Middle frontal gyrus (tissue), 1 donor: Measurements from ENCODE around the gene RCVRN.

ENCODE experiments used
- DNase-seq: peaks from one replicate; pipeline ENCODE4 v3.0.0-alpha.2; 2015; ENCODE audit warnings: low spot score; ENCODE audit errors: extremely low spot score

The RCVRN gene

DNA sequence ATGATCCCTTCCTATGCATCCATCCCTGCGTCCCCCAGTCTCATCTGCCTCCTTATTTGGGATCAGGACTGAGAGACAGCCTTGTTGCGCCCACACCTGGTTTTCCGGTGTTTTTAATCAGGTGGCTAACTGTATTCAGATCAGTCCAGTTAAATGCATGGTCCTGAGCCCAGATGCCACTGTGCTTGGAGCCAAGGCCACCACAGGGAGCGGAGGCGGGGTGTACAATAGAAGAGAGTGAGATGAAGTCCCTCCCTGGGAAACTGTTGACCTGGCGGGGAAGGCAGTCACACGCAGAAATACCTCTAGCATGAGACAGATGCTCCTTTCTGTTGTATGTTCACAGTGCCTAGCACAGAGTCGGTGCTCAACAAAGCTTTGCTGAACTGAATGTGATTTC lies 6.3 kb downstream of the RCVRN start:
- DNase-seq = no peak

DNA sequence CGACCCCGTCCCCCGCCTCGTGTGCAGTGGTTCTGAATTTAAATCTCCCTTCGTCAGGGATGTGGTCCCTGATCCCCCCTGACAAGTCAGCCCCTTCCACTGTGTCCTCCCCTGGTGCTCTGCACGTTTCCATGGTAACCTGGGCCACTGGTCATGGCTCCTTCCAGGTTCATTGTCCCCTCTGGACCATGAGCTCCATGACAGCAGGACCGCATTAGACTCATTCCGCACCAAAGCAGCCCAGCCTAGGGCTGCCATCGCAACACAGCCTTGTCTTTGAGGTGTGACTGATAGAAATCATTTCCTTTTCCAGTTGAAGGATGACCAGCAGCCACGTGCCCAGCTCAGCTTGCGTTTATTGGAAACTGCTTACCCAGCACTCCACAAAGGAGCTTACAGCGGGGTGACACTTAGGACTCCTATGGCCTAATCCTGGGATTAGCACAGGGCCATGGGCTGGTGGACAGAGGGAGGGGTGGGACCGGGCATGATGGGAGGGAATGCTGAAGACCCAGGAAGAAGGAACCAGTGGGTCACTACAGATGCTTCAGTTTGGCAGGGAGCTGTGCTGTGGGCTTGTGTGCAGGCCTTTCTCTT lies 7.6 kb downstream of the RCVRN start:
- no peak for DNase-seq

DNA sequence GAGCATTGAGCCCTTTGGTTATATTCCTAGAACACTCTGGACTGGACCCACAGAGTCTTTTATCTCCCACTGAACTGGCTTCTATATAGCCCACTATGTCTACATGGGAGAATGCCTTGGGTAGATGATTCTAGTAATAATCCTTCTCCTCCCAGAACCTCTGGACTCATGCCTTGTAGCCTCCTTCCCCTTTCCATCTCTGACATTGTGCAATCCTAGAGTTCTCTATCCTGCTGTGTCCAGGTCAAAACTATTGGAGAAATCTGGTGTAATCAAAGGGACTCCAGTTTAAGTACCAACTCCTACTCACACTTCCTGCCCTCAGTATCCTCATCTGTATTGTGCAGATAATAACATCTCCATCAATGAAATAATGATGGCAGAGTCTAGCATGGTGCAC lies 9.1 kb downstream of the RCVRN start:
- DNase-seq = no peak

DNA sequence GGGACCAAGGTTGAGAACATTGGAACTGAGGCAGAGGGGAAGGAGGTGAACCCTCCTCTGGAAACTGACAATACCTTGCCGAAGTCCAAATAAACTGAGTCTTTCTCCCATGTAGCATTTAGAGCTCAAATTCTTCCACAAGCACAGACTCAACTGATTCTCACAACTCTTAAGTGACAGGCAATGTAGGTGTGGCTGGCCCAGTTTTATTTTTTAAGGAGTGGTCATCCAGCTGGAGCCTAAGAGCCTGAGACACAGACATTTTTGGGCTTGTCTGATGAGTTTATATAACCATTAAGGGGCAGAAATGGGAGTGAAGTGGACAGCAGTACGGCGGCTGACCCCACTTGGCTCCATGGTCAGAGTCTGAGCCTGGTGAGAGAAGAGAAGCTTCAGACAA lies 10.8 kb downstream of the RCVRN start:
- DNase-seq = no peak

DNA sequence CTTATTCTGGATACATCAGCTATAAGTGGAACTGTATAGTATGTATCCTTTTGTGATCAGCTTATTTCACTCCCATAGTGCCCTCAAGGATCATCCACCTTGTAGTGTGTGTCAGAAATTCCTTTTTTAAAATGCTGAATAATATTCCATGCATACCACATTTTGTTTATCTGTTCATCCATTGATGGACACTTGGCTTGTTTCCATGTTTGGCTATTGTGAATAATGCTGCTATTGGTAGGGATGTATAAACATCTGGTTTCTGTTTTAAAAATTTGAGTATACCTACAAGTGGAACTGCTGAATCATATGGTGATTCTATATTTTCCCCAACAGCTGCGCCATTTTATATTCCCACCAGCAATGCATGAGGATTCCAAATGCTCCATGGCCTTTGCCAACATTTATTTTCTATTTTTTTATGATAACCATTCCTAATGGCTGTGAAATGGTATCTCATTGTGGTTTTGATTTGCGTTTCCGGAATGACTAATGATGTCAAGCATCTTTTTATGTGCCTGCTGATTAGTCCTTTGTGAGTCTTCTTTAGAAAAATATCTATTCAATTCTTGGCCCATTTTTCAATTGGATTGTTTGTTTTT lies 11.6 kb downstream of the RCVRN start:
- no peak for DNase-seq

DNA sequence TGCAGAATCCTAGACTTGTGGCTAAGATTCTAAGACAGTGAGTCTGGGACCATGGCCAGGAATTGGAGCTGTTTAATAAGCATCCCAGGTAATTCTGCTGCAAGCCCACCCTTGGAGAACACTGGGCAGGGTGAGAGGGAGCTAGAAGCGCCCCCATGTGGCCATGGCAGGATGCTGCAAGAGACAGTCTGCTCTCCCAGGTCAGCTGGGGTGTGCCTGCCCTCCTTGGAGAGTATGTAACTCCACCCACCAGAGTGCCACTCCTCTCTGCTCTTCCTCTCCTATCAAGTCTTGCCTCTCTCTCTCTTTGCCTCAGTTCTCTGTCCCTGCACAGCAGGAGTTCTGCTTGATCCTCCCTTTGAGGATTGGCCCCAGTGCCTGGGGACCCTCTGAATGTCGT lies 14.9 kb downstream of the RCVRN start:
- DNase-seq = no peak

DNA sequence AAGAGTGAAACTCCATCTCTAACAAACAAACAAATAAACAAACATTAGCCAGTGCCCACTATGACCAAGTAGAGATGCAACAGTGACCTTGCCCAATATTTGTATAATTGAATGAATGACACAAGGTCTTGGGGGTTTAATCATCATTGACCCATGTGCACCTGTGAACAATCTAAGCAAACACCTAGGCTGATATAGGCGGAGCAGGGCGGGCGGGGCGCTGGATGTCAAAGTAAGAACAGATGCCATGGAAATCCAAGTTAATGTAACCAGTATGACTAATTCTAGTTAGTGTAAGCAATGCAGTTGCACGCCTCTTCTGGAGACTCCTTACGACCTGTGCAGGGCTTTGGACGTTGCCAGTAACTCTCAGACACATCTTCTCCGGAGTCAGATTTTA lies 17.6 kb downstream of the RCVRN start:
- DNase-seq = no peak

DNA sequence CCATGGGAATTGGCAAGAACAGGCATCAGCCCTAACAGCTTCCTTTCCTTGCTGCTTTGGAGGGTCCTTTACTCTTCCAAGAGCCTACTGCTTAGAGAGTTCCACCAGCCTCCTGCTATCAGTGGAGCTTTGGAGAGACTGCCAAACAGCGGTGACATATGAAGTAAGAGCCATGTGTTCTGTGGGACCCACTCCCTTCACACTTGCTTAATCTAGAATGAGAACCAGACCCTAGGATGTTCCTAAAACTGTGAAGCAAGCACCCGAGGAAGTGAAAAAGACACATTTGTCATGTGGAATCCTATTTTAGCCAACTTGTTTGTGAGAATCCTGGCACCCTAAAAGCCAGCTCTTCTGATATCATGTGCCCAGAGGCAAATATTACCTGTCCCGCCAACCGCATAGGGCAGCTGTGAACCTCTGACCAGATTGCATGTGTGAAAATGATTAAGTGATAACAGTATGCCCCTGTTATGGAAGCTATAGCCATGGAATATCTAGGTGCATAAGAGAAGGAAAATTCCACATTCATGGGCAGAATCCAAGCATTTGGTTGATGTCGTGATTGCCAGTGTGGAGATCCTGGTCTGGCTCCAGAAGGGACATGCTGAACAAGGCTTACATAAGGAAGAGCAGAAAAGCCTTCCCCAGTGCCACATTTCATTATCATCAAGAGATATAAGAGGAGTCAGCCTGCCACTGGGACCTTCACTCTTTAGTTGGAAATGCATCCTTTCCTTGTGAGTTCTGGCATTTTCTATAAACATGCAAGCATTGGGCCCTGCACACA lies 18.7 kb downstream of the RCVRN start:
- DNase-seq = peak; percentile 36

DNA sequence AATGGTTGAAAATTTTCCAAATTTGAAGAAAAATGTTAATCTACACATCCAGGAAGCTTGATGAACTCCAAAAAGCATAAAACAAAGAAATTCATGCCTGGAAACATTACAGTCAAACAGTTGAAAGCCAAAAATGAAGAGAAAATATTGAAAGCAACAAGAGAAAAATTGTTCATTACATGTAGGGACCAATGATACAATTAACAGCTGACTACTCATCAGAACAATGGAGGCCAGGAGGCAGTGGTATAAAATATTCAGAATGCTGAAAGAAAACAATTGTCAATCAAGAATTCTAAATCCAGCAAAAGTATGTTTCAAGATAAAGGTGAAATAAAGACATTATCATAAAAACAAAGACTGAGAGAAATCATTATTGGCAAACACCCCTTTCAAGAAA lies 21.6 kb downstream of the RCVRN start:
- no peak for DNase-seq

DNA sequence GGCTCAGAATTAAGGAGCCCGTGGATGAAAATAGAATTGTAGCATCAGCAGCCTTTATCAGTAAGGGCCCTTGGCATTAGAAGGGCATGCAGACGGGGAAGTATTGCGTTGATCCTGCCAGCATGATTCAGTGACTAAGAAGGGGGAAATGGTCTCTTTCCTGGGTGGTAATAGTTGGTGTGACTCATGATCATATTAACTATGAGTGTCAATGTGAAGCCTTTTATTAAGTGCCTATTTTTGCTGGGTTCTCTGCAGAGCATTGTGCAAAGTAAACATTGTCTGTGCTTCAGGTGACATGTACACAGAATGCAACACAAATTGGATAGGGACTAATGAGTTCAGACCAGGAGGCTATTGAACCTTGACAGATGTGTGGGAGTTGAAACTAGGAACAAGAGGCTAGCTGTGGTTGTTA lies 24.5 kb downstream of the RCVRN start:
- no peak for DNase-seq

DNA sequence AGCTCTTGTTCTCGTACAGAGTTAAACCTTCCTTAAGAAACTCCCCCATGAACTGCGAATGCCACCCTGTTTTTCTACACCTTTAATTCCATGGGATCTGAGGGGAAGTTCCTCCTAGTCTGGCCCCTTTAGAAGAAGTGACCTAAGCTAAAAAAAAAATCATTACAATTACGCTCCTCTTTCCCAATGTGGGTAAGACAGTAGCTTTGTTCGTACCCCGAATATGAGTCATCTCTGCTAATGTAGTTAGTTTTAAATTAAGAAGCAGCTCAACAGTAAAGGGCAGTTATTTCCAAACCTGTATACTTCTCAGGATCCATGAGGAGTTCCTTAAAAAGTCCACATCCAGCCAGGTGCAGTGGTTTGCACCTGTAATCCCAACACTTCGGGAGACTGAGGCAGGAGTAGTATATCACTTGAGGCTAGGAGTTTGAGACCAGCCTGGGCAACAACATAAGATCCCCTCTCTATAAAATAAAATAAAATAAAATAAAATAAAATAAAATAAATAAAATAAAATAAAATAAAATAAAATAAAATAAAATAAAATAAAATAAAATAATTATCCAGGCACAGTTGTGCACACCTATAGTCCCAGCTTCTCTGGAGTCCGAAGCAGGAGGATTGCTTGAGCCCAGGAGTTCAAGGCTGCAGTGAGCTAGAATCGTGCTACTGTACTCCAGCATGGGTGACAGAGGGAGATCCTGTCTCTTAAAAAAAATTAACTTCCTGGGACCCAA lies 26.1 kb downstream of the RCVRN start:
- DNase-seq = no peak

DNA sequence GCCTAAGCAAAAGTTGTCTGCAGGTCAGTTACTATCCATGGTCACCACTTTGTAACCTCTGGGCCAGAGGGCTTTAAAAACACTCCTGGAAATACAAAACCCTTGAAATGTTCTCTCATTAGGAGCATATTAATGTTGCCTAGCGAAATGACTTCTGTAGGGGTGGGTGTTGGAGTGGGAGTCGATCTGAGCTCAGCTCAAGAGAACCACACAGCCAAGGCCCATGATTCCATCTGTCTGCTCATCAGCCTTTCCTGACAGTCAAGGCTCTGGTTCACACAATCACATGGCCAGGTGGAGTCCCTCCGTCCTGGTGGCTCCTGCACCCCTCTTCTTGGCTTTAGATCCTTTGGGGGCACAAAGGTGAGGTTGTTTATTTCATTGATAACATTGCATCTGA lies 26.7 kb downstream of the RCVRN start:
- DNase-seq = no peak

DNA sequence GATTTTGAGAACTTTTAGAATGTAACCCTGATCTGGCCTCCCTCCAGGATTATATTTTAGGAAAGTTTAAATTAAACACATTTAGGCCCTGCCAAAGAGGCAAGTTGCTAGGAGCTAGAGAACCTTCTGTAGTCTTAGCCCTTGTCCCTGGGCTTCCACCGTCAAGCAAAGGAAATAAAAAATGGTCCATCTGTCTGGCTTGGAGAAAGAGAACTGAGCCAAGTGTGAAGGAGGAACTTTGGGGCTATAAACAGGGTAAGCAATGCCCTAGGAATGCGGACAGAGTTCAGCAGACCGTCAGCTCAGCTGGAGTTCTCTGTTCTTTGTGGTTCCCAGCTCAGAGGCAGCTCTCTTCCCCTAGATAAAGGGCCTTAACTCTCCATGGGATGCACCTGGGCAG lies 29.6 kb downstream of the RCVRN start:
- peak; percentile 44 for DNase-seq

DNA sequence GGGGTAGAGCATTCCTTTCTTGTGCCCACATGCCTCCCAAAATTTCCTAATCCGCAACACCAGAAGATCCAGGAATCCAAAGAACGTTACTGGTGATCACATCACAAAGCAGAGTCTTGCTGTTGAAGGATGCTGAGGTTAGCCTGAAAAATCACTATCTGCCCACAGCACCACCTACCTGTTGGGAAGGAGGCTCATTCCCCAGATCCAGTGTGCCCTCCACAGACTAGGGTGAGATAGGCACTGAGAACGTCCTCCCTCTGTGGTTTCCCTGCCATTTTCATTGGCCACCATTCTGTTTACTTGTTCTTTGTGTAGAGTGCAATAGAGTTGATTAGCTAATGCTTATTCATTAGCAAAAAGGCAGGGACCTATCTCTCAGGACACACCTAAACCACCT lies 30.3 kb downstream of the RCVRN start:
- DNase-seq = no peak

DNA sequence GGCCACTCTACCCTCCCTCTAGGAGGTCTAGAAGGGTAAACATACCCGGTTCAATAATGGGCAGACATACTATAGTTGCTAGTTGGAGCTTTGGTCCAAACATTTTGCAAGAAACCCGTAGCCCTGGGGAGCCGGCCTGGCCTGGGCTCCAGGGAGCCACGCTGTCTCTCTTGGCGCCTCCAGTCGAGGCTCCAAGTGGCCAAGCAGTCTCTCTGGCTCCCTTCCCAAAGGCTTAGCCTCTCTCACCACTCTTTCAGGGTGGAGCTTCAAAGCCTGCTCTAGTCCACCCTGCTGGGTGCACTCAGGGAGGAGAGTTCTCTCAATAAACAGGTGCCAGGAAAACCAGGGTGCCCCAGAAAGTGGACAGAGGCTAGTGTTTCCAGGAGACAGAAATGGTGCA lies 32.2 kb downstream of the RCVRN start:
- no peak for DNase-seq

DNA sequence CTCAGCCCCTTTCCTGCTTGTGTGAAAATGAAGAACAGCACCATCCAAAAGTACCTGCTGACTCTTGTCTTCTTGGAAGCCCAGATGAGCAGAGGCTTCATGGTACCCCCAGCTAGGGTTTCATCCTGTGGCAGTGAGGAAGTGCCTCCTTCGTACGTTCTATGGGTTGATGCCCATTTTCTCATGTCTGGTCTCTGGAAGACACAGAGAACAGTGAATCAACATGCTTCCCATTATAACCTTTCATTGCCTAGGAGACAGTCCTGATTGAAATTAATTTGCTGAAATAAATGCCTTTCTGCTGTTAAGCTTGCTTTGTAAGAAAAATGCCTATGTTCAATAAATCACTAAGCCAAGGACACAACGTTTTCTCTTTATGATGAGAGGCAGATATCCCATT lies 36.5 kb downstream of the RCVRN start:
- no peak for DNase-seq

DNA sequence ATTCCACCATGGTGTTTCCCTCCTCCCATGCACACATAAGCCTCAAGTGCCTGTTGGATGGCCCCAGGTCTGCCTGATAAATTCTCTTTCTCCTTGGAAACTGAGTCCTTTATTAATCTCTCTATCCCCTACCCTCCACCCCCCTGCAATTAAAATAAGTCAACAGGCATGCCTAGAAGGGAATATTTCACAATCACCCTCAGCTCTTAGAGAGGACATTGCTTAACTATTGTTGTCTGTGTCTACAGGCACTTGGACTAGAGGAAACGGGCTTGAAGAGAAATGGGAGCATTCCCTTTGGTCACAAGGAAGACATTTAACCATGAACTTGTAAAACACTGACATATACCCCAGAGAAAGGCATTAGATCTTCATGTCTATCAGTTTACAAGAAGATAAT lies 39.5 kb downstream of the RCVRN start:
- DNase-seq = no peak

DNA sequence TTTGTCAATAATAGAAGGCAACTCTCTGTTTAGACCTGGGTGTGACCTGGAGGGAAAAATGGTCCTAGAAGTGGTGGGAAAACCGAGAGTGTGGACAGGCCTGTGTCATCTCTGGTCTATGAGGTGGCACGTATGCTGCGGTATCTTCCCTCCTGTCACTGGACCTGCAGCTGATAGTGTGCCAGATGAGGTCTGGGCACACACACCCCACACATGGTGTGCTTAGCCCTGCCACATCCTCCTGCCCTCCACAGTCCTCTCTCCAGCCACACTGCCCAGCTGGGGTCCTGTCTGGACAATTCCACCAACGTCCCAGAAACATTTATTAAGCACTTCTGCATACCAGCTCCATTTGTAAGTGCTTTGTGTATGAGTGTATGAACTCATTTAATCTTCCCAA lies 42.1 kb downstream of the RCVRN start:
- no peak for DNase-seq

DNA sequence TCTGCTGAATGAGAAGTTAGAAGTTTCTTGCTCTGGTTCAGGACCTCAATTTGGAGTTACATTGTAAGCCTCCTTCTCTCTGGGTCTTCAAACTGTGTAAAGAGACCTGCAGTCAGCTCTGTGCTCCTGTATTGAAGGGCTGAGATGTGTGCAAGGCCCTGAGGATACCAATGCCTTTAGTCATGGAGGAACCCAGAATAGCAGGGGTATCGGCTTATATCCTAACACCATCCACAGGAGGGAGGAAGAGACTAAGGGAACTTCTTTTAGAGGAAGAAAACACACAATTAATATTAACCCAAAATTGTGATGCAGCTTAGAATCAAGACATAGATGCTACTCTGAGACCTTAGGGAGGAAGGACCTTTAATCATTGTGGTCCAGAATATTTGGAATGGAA lies 42.9 kb downstream of the RCVRN start:
- DNase-seq = no peak

DNA sequence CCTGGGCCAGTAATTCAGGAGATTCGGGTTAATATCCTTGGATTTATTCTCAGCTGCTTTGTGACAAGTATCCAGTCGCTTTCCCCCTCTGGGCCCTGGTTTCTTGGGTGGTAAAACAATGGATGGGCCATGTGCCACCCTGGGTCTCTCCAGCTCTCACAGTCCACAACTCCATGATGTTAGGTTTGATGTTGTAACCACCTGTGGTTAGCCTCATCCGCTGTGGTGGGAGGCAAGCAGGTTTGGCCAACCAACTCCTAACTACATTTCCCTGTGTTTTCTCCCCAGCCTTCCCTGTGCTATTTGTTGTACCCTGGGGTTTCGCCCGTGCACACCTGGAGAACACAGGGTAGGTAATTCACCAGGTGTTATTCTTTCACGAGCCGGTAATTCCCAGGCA lies 44.2 kb downstream of the RCVRN start:
- no peak for DNase-seq

DNA sequence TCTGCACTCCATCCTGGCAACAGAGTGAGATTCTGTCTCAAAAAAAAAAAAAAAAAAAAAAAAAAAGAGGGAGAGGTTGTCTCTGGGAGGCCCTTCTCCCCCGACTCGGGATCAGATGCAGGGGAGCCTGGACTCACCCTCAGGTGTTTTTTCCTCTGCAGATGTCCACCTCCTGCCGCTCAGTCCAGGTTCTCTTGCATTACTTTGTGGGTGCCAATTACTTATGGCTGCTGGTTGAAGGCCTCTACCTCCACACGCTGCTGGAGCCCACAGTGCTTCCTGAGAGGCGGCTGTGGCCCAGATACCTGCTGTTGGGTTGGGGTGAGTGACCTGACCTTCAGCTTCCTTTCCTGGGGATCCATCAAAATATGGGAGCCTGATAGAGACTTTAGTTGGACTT lies 45.3 kb downstream of the RCVRN start:
- no peak for DNase-seq

DNA sequence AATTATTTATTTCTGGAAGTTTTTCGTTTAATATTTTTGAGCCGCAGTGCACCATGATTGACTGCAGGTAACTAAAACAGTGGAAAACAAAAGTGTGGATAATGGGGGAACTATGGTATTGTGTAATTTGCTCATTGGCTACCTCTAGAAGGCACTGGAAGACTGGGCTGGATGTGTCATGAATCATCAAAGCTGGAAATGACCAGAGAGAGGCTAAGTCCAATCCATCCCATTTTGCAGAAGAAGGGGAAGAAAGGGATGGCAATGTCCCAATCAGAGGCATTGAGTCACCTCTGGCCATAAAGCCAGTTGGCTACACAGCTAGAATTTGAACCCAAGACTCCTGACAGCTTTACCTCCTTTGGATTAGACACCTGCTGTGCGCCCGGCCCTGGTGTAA lies 50.0 kb downstream of the RCVRN start:
- DNase-seq = no peak
